Fibroblast of lung (primary cell): ENCODE measurements around the gene NUMA1. TPM values are rescaled to one million over a fixed set of nuclear protein-coding genes. Genes with fewer than 3 reads are reported as not detected.

Experiments used
- DNase-seq, 2 donors: peaks; one replicate each; pipeline versions ENCODE4 v3.0.0 to v3.0.0-alpha.2; 2010; ENCODE audit warnings: low read depth in 2 of 2
- H2AFZ ChIP-seq: 2 replicates; pipeline ENCODE4 v1.5.1; 2012; ENCODE audit warnings: low read length, control low read depth, inconsistent platforms
- H3K27ac ChIP-seq: 2 replicates; pipeline ENCODE4 v1.5.1; 2011; ENCODE audit warnings: low read length, control low read depth; ENCODE audit not compliant: insufficient read depth
- H3K27me3 ChIP-seq: 2 replicates; pipeline ENCODE4 v1.5.1; 2011; ENCODE audit warnings: mild to moderate bottlenecking, low read length; ENCODE audit not compliant: control insufficient read depth, insufficient read depth
- H3K36me3 ChIP-seq: 2 replicates; pipeline ENCODE4 v1.5.1; 2011; ENCODE audit warnings: low read length; ENCODE audit not compliant: control insufficient read depth, insufficient read depth
- H3K4me1 ChIP-seq: 2 replicates; pipeline ENCODE4 v1.5.1; 2011; ENCODE audit warnings: low read length; ENCODE audit not compliant: control insufficient read depth, insufficient read depth; ENCODE audit errors: extremely low read depth
- H3K4me2 ChIP-seq: 2 replicates; pipeline ENCODE4 v1.5.1; 2011; ENCODE audit warnings: low read length, control low read depth; ENCODE audit not compliant: insufficient read depth; ENCODE audit errors: extremely low read depth
- H3K4me3 ChIP-seq, 4 experiments: fragments of 200-600 bp in 1 of 4; sonication (generic) in 1 of 4; replicated peaks in 1 of 4; 2 replicates each; pipeline ENCODE4 v1.5.1; 2011 to 2016; ENCODE audit warnings: low read length in 4 of 4, low read depth in 3 of 4, mild to moderate bottlenecking in 3 of 4, control low read depth in 2 of 4, inconsistent platforms in 1 of 4, mixed read lengths in 1 of 4; ENCODE audit not compliant: insufficient read depth in 1 of 4; ENCODE audit errors: control extremely low read depth in 1 of 4
- H3K79me2 ChIP-seq: 2 replicates; pipeline ENCODE4 v1.5.1; 2012; ENCODE audit warnings: mild to moderate bottlenecking, low read length, inconsistent platforms; ENCODE audit not compliant: control insufficient read depth, insufficient read depth
- H3K9ac ChIP-seq: 2 replicates; pipeline ENCODE4 v1.5.1; 2011; ENCODE audit warnings: mild to moderate bottlenecking, low read length, control low read depth; ENCODE audit not compliant: insufficient read depth
- H3K9me3 ChIP-seq: 2 replicates; pipeline ENCODE4 v1.5.1; 2012; ENCODE audit warnings: low read depth, low read length; ENCODE audit not compliant: control insufficient read depth, insufficient read depth
- H4K20me1 ChIP-seq: 2 replicates; pipeline ENCODE4 v1.5.1; 2011; ENCODE audit warnings: low read length; ENCODE audit not compliant: control insufficient read depth, insufficient read depth; ENCODE audit errors: extremely low read depth
- EZH2 ChIP-seq: IDR thresholded peaks from 2 replicates; pipeline ENCODE4 v1.5.1; 2012; ENCODE audit warnings: low read length, control low read depth, mild to moderate bottlenecking; ENCODE audit errors: missing control alignments
- polyA plus RNA-seq, 2 donors: library from polyadenylated mRNA; depleted of rRNA in 1 of 2; stranded (reverse) in 1 of 2; unstranded in 1 of 2; fragments of >200 nt; gene quantifications; 2 replicates each; pipeline ENCODE4 v1.2.1, GENCODE V29; 2011 to 2012; ENCODE audit warnings: missing spikeins in 1 of 2
- total RNA-seq: library from RNA; depleted of rRNA; stranded (reverse); fragments of >200 nt; gene quantifications from 2 replicates; pipeline ENCODE4 v1.2.1, GENCODE V29; 2014
- TF ChIP-seq, protein P1 (sequence below), 2 donors: IDR thresholded peaks in 1 of 2; conservative IDR thresholded peaks in 1 of 2; 1 replicate in 1 of 2; 2 replicates in 1 of 2; pipeline ENCODE4 v1.5.1; 2011 to 2012; ENCODE audit warnings: low read length in 2 of 2, control low read depth in 1 of 2, inconsistent platforms in 1 of 2, low read depth in 1 of 2, mild to moderate bottlenecking in 1 of 2

The NUMA1 gene
- total and polyA plus RNA-seq, 2 donors (not counting 1 experiment from before 2014, with no cell fraction given): 59.0 to 247 TPM

DNA sequence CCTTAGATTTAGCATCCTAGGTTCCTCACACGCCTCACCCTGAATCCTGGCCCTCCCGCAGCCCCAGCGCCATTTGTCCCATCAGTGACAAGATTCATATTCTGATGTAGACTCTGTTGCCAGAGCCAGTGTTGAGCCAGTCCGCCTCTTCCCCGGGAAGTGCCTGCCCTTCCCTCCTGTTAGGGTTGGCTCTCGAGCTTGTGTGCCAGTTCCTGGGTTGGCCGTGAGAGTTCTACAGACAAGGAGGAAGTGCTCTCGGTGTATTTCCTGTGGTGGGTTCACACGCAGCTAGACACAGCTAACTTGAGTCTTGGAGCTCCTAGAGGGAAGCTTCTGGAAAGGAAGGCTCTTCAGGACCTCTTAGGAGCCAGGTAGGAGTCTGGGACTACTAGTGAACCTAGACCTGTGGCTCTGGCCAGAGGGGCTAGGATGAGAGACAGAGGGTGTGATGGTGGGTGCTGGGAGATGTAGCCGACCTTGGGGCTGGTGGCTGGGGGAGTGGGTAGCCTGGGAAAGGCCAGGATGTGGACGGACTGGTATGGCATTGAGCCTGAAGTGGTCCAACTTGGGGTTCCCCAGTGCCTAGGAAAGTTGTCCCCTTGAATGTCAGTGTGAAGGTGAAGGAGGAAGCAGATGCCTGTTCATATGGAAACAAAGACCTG, 81.6 kb downstream of the NUMA1 start, which contains the start of gene IL18BP:
IL18BP (plus strand) TSS at position 261 of the 662 bp plus-strand sequence. CDS start 1,076 bp downstream, outside the sequence.
- Histone ChIP-seq H3K27me3 (no peaks in the 10 kb centered on the region), H4K20me1 (no peaks in the 10 kb centered on the region), H3K79me2 (no peaks in the 10 kb centered on the region), H2AFZ (no peak within 1 kb of the TSS), H3K9ac (no peak within 1 kb of the TSS), H3K27ac (peak within 1 kb of the TSS; percentile 24), H3K4me1 (peaks cover 3% of the 10 kb centered on the region), H3K36me3 (peaks cover 21% of the 10 kb centered on the region), H3K9me3 (no peaks in the 10 kb centered on the region), H3K4me2 (peak within 1 kb of the TSS; percentile 53), H3K4me3 (peak within 1 kb of the TSS in 2 of 4 experiments; percentile 12 to 29)
- DNase-seq: no peak
- no peak for TF ChIP-seq EZH2
- TF ChIP-seq, protein P1, sequence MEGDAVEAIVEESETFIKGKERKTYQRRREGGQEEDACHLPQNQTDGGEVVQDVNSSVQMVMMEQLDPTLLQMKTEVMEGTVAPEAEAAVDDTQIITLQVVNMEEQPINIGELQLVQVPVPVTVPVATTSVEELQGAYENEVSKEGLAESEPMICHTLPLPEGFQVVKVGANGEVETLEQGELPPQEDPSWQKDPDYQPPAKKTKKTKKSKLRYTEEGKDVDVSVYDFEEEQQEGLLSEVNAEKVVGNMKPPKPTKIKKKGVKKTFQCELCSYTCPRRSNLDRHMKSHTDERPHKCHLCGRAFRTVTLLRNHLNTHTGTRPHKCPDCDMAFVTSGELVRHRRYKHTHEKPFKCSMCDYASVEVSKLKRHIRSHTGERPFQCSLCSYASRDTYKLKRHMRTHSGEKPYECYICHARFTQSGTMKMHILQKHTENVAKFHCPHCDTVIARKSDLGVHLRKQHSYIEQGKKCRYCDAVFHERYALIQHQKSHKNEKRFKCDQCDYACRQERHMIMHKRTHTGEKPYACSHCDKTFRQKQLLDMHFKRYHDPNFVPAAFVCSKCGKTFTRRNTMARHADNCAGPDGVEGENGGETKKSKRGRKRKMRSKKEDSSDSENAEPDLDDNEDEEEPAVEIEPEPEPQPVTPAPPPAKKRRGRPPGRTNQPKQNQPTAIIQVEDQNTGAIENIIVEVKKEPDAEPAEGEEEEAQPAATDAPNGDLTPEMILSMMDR (conservative IDR thresholded peaks at IDR 0.05 in 1 of 2, IDR thresholded peaks at IDR 0.05 in 1 of 2; ENCODE audit: low read depth in 1 of 2, low read length in 2 of 2): no peak

DNA sequence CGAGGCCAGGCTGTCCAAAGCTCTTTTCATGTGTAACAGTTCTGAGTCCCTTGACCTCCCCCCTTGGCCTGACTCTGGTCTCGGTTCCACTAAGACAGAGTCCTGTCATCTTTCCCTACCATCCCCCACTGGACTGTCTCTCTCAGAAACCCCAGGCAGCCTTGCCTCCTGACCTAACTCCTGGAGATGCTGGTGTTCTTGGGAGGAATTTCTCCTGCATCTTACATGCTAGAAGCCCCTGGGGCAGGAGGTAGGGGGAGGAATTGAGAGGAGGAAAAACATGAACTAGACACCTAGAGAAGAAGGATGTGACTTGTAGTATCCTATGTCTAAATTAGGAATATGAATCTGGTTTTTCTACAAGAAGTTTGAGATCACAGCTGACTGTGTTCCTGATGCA, 82.3 kb downstream of the NUMA1 start:
- no peak overlapping the region for H3K4me2 ChIP-seq
- H3K4me1 ChIP-seq: peaks cover 3% of the 10 kb centered on the region
- no peaks in the 10 kb centered on the region for H4K20me1 ChIP-seq
- no peak for DNase-seq
- peaks cover 15% of the 10 kb centered on the region for H3K36me3 ChIP-seq
- no peaks in the 10 kb centered on the region for H3K27me3 ChIP-seq
- H3K9me3 ChIP-seq: no peaks in the 10 kb centered on the region
- TF ChIP-seq, protein P1 (conservative IDR thresholded peaks at IDR 0.05 in 1 of 2, IDR thresholded peaks at IDR 0.05 in 1 of 2; ENCODE audit: low read depth in 1 of 2, low read length in 2 of 2): no peak
- TF ChIP-seq EZH2: no peak
- H3K9ac ChIP-seq: no peak overlapping the region
- no peak overlapping the region for H3K27ac ChIP-seq
- no peak overlapping the region for H2AFZ ChIP-seq
- no peaks in the 10 kb centered on the region for H3K79me2 ChIP-seq
- no peak overlapping the region for H3K4me3 ChIP-seq

DNA sequence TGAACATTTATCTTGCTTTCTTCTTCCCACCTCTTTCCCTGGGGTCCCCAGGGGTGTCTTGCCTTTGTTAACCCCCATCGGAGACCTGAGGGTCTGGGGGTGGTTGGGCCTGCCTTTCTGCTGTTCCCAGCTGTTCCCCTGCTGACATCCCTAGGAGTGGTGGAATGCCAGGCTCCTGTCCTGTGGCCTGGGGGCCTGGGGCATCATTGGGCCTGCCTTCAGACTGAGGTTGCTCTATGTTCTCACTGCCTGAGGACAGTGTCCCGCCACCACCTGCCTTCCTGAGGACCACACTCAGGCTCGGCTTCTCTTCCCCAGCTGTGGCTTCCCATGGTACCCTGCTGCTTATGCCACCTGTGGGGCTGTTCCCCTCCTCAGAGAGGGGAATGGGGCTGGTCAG, 82.7 kb downstream of the NUMA1 start:
- no peak overlapping the region for H3K27ac ChIP-seq
- no peak overlapping the region for H2AFZ ChIP-seq
- H3K4me2 ChIP-seq: no peak overlapping the region
- no peaks in the 10 kb centered on the region for H3K9me3 ChIP-seq
- no peak overlapping the region for H3K4me3 ChIP-seq
- DNase-seq: no peak
- no peaks in the 10 kb centered on the region for H4K20me1 ChIP-seq
- H3K4me1 ChIP-seq: peaks cover 3% of the 10 kb centered on the region
- H3K79me2 ChIP-seq: no peaks in the 10 kb centered on the region
- H3K27me3 ChIP-seq: no peaks in the 10 kb centered on the region
- no peak overlapping the region for H3K9ac ChIP-seq
- H3K36me3 ChIP-seq: peaks cover 12% of the 10 kb centered on the region
- TF ChIP-seq, protein P1 (conservative IDR thresholded peaks at IDR 0.05 in 1 of 2, IDR thresholded peaks at IDR 0.05 in 1 of 2; ENCODE audit: low read depth in 1 of 2, low read length in 2 of 2): no peak
